GM19043 (cell line): ENCODE results near the gene NISCH.
A peak's percentile ranks its signal among the peaks of the same experiment; 100 is the strongest.

ENCODE experiments used
- ATAC-seq: cut with Tn5 transposase; IDR thresholded peaks from one replicate; pipeline ENCODE4 v1.9.1; 2021; ENCODE audit warnings: low read depth; ENCODE audit not compliant: unreplicated experiment

NISCH gene

GRCh38 chr3:52455283-52456168 lies at the start of gene NISCH:
Gene NISCH (plus strand): TSS chr3:52455604. CDS start chr3:52455642, 38 bp downstream.
- ATAC-seq = peak; percentile 80

DNA sequence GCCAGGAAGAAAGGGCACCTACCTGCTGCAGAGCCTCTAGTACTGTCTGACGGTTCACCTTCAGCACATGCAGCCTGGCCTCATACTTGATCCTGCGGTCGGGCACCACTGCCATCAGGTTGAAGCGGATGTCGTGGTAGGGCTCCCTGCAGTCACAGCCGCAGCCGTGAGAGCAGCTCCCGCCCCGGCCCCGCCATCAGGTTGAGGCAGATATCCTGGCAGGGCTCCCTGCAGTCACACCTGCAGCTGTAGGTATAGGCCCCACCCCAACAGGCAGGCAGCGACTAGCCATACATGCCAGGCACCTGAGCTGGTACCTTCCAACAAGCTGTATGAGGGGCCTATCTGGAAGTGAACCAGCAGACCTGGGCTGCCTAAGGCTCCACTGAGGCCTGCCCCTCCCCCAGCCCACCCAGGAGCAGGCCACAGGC lies 49.2 kb upstream of the NISCH start:
- no peak for ATAC-seq

DNA sequence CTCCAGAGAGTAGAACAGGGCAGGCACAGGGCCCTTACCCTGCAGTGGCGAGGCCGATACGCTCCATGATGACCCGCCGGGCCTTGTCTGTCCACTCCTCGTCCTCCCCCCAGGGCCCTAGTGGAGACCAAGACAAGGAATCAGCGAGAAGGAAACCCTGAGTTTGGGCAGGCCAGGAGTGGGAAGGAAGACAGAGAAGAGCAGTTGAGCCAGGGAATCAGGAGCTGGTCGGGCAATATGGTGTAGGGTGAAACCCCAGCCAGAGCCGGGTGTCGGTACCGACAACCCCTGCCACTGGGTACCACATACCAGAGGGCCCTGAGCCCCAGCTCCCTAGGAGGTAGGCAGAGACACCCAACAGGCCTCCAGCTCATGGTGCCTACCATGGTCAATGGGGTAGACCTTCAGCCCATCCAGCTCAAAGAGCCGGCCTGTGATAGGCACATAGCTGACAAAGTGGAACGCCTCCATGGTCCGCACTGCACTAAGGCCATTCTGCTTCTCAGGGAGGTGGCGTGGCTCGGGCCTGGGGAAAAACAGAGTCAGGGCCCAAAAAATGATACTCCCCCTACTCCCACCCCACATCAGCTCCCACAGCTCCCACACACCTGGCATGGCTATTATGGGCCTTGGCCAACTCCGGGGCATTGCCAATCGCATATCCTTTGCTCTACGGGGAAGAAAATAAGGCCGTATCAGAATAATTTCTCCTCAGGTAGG lies 48.5 kb upstream of the NISCH start:
- no peak for ATAC-seq

DNA sequence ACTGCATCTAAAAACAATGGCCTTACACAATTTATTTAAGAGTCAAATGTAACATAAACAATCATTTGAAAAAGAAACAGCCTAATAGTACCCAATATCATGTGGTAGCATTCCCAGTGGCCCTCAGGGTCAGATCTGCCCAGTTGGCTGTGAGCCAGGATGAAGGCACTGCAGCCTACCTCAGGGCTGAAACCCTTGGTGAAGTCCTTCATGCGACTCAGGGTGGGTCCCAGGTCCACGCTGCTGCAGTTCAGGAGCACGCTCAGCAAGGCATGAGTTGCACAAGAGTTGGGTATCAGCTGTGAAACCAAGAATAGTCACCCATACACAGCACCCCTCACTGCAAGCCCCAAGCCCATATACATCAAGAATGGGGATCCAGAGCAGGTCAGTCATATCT lies 47.6 kb upstream of the NISCH start:
- ATAC-seq = no peak

GRCh38 chr3:52408466-52408865 lies 46.9 kb upstream of the NISCH start:
- no peak for ATAC-seq

DNA sequence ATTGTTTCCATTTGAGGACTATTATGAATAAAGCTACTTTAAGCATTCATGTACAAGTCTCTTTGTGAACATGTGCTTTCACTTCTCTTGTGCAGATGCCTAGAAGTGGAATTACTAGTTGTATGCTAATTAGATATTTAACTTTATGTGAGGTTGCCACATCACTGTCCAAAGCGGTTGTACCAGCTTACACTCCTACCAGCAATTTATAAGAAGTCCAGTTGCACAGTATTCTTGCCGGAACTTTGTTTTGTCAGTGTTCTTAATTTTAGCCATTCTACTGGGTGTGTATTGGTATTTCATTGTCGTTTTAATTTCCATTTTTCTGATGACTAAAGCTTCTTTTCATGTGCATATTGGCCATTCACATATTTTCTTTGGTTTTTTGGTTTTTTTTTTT lies 39.6 kb upstream of the NISCH start:
- no peak for ATAC-seq

DNA sequence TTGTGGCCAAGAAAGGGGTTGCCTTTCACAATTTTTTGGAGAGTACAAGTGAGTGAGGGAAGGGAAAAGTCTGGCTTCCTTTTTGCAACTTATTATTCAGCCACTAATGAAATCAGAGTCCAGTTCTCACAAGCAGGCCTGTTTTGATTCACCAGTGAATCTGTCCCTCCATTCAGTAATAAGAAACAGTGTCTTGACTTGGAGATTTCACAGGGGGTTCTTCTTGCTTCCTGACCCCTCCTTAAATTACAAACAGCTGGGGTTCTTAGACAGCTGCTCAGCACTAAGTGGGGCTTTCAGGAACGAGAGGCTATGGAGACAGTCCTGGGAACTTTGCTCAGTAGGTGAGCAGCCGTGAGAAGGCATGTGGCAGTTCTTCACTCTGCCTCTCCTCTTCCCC lies 35.0 kb upstream of the NISCH start:
- ATAC-seq = no peak

- ATAC-seq = no peak
These were observed 32.7 kb upstream of the NISCH start for GRCh38 chr3:52422669-52423068.

DNA sequence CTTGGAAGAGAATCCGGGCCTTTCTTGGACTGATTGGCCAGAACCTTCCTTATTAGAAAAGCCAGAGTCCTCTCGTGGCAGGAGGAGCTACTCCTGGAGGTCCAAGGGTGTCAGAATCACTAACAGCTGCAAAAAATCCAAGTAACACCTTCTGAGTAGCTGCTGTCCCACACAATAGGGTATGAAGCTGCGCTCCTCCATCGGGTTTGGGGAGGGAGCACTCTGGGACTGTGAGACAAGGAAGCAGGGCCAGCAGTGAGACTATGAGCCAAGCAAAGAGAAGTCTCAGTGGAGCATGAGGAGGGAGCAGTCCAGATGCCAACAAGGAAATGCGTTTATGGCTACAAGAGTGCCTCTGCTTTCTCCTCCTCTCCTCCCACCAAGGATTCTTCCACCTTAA lies 32.2 kb upstream of the NISCH start:
- ATAC-seq = no peak

DNA sequence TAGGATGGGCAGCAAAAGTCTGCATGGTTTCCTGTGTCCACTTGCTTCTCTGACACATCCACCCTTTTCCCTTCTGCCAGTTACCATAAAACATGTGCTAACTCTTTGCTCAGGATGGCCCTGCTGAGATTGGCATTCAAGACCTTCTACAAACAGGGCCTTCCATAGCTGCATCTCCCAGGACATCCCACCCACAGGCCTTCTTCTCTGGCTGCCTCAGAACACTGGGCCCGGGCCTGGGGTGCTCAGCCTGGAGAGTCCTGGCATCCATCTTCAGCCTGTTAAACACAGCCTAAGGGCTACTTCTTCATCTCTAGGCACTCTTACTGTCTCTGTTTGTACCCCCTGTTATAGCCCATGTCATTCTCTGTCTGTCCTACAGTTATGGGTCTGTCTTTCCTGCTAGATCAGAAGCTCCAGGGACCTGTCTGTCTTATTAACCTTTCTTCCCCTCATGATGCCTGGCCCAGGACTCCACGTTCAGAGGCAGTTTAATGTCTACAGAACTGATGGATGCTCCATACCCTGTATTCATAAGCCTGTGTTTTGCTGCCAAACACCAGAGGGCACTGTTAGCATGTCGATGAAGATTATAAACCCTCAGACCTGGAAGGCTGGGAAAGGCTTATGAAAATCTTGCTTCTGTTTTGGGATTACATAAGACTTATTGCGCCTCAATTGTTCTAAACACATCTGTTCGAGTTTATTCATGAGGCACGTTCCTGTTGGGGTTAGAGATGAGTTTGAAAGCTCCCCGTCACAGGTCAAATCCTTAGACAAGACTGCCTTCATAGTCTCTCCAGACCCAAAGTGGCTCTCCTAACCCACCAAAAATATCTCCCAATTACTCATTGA lies 27.0 kb upstream of the NISCH start:
- ATAC-seq = no peak

GRCh38 chr3:52429031-52429430 lies 26.4 kb upstream of the NISCH start:
- no peak for ATAC-seq

DNA sequence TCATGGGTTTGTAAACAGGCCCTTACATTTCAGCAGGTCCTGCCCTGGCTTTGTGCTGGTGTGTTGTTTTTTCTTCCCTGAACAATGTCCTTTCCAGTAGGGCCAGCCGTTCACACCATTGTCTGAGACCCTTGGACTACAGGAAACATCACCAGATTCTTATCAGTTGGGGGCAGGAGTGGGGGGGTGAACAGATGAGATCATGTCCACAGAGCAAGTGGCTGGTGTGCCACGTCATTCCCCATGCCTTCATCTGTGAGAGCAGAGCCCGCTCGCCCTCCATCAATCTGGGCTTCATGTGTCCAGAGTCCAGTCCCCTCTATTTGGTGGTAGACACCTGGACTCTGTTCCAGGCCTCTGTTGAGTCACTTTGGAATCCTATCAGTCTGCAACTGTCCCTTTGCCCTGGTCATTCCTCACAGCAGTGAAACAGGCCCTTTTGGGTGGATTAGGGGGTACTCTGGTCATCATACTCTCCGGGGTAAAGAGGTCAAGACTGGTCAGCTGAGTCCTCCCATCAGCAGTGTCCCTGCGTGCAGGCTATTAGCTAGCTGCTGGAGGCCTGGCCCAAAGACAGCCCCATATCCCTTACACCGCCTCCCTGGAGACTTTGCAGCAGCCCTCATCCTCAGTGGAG lies 25.5 kb upstream of the NISCH start:
- ATAC-seq = no peak

DNA sequence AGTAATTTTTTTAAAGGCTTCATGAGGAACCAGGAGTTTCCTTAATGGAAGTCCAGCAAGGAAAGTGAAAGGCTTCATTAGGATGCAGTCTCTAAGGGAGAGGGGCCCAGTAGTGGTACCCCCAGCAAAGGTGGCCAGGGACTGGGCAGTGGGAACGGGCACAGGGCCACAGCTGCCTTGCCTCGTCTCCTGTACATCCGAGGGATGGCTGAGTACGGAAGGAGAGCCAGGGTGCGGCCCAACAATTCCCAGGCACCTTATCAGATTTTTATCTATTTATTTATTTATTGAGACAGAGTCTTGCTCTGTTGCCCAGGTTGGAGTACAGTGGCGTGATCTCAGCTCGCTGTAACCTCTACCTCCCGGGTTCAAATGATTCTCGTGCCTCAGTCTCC lies 25.0 kb upstream of the NISCH start:
- ATAC-seq = no peak

GRCh38 chr3:52431459-52432223 lies 23.8 kb upstream of the NISCH start:
- no peak for ATAC-seq

DNA sequence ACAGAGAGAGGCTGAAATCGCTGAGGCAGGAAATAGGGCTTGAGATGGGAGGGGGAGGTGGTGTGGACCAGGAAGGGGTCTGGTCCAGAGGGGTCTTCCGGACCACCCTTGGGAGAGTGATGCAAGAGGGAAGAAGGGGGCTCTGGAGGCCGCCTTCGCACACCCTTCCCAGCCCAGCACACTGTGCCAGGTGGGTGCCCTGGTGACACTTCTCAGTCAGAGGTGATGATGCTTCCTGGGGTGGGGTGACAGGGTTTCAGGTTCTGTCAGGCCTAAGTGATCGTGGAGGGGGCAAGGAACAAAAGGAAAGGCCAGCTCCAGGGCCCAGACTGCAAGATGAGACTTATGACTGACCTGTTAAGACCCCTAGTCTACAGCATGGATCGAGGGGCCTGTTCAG lies 23.2 kb upstream of the NISCH start:
- no peak for ATAC-seq

DNA sequence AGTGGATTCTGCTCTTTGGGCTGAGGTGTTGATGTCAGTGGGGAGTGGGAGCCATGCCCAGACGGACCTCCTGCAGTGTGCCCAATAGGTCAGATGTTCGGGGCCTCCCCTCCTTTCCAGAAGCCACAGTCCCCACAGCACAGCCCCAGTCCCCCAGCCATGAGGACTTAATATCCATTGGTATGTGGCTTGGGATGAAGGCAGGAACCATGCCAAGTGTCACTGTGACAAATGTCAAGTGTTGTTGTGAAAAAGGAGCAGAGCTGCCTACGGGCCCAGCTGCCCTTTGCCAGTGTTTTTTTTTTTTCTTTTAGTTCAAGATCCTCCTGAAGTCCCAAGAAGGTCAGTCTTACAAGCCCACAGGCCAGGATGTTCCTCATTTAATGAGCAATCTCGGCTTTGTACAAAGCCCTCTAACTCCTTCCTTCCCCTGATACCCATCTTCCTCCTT lies 22.7 kb upstream of the NISCH start:
- ATAC-seq = no peak

- ATAC-seq = no peak
These were observed 21.9 kb upstream of the NISCH start for GRCh38 chr3:52433328-52433995.

DNA sequence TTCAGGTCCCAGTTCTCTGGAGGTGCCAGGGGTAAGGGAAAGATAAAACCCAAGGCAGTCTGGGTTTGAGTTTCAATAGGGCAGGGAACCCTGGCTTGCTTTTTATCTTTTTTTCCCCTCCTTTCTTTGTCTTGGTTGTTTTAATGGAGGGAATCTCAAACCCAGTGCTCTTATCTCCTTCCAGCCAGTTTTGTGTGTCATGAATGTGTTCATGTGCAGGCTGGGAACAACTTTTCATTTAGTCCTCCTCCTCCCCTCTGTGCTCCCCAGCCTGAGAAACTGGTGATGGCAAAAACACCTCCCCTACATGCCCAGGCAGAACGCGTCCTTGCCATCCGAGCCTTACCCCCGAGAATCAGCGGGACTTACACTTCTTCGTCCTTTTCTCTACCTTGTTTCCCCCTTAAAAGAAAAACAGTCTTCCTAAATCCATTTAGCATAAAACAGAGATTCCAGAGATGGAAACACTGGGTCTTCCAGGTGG lies 21.4 kb upstream of the NISCH start:
- no peak for ATAC-seq

GRCh38 chr3:52434491-52435115 lies 20.8 kb upstream of the NISCH start:
- ATAC-seq = no peak
